Measurements from ENCODE around the gene TMEM114.
A peak's percentile ranks its signal among the peaks of the same experiment; 100 is the strongest.

TMEM114 gene

GRCh38 chr16:8585041-8585440 lies 5.3 kb downstream of the TMEM114 start:
- Histone ChIP-seq H3K4me3 (ENCODE audit: low read depth, low read length) (no peak overlapping the region), H3K36me3 (replicated peaks) (no peaks in the 10 kb centered on the region), H3K27ac (no peak overlapping the region), H3K27me3 (replicated peaks) (peaks cover 25% of the 10 kb centered on the region)
- no peak for TF ChIP-seq CTCF (IDR thresholded peaks at IDR 0.05; ENCODE audit: low read depth, low read length, missing control alignments)
- DNase-seq, result no peak
- in situ Hi-C loops (cut with HindIII; ENCODE audit: low pct_ligation_motif_present, low sequenced_read_pairs), result no loop called here

GRCh38 chr16:8583732-8584131 lies 6.6 kb downstream of the TMEM114 start:
- in situ Hi-C loops (cut with HindIII; ENCODE audit: low pct_ligation_motif_present, low sequenced_read_pairs), result no loop called here
- Histone ChIP-seq H3K36me3 (replicated peaks) (no peaks in the 10 kb centered on the region), H3K27me3 (replicated peaks) (peaks cover 12% of the 10 kb centered on the region), H3K4me3 (ENCODE audit: low read depth, low read length) (no peak overlapping the region), H3K27ac (no peak overlapping the region)
- no peak for TF ChIP-seq CTCF (IDR thresholded peaks at IDR 0.05; ENCODE audit: low read depth, low read length, missing control alignments)
- DNase-seq, result no peak

- Histone ChIP-seq H3K4me3 (ENCODE audit: low read depth, low read length) (no peak overlapping the region), H3K27me3 (replicated peaks) (peaks cover 6% of the 10 kb centered on the region), H3K27ac (no peak overlapping the region), H3K36me3 (replicated peaks) (no peaks in the 10 kb centered on the region)
- TF ChIP-seq CTCF (IDR thresholded peaks at IDR 0.05; ENCODE audit: low read depth, low read length, missing control alignments), result no peak
- in situ Hi-C loops (cut with HindIII; ENCODE audit: low pct_ligation_motif_present, low sequenced_read_pairs), result no loop called here
- peak; percentile 58 for DNase-seq
These were observed 7.1 kb downstream of the TMEM114 start for GRCh38 chr16:8583199-8583598.

GRCh38 chr16:8581831-8582580 lies 8.3 kb downstream of the TMEM114 start:
- H3K27me3 ChIP-seq (replicated peaks), result no peaks in the 10 kb centered on the region
- no peak for TF ChIP-seq CTCF (IDR thresholded peaks at IDR 0.05; ENCODE audit: low read depth, low read length, missing control alignments)
- no peak overlapping the region for H3K4me3 ChIP-seq (ENCODE audit: low read depth, low read length)
- in situ Hi-C loops (cut with HindIII; ENCODE audit: low pct_ligation_motif_present, low sequenced_read_pairs), result no loop called here
- H3K36me3 ChIP-seq (replicated peaks), result no peaks in the 10 kb centered on the region
- no peak overlapping the region for H3K27ac ChIP-seq
- peak; percentile 3 for DNase-seq

GRCh38 chr16:8579559-8579958 lies 10.8 kb downstream of the TMEM114 start:
- in situ Hi-C loops (cut with HindIII; ENCODE audit: low pct_ligation_motif_present, low sequenced_read_pairs), result no loop called here
- no peak for DNase-seq
- Histone ChIP-seq H3K36me3 (replicated peaks) (no peaks in the 10 kb centered on the region), H3K27me3 (replicated peaks) (no peaks in the 10 kb centered on the region), H3K4me3 (ENCODE audit: low read depth, low read length) (no peak overlapping the region), H3K27ac (no peak overlapping the region)
- TF ChIP-seq CTCF (IDR thresholded peaks at IDR 0.05; ENCODE audit: low read depth, low read length, missing control alignments), result no peak
